ENCODE results near the gene TMEM30A.

- TF ChIP-seq, protein P1, sequence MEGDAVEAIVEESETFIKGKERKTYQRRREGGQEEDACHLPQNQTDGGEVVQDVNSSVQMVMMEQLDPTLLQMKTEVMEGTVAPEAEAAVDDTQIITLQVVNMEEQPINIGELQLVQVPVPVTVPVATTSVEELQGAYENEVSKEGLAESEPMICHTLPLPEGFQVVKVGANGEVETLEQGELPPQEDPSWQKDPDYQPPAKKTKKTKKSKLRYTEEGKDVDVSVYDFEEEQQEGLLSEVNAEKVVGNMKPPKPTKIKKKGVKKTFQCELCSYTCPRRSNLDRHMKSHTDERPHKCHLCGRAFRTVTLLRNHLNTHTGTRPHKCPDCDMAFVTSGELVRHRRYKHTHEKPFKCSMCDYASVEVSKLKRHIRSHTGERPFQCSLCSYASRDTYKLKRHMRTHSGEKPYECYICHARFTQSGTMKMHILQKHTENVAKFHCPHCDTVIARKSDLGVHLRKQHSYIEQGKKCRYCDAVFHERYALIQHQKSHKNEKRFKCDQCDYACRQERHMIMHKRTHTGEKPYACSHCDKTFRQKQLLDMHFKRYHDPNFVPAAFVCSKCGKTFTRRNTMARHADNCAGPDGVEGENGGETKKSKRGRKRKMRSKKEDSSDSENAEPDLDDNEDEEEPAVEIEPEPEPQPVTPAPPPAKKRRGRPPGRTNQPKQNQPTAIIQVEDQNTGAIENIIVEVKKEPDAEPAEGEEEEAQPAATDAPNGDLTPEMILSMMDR (IDR thresholded peaks at IDR 0.05; ENCODE audit: low read length) = no peak
- TF ChIP-seq EZH2phosphoT487 (IDR thresholded peaks at IDR 0.05; ENCODE audit: low read length) (no peak), EZH2 (optimal IDR thresholded peaks at IDR 0.05; ENCODE audit: low read depth, low read length) (no peak)
Observed at GRCh38 chr6:75257343-75258087, 27.1 kb downstream of the TMEM30A start.

All from MM.1S (cell line).